ENCODE results near the gene ARHGEF25. TPM values are rescaled to one million over a fixed set of nuclear protein-coding genes. Genes with fewer than 3 reads are reported as not detected.

The ARHGEF25 gene
- total and polyA plus RNA-seq, 2 of the 13 experiments (the other 11 are each of a cell fraction or from before 2014, with no cell fraction given) = 11.5 to 12.5 TPM

- TF ChIP-seq ZNF883 (CRISPR knock-in tag; IDR thresholded peaks at IDR 0.05; ENCODE audit: not compliant biosample characterization) (peak; percentile 87), ZNF570 (CRISPR knock-in tag; IDR thresholded peaks at IDR 0.05; ENCODE audit: borderline replicate concordance) (no peak), EHMT2 (IDR thresholded peaks at IDR 0.05; ENCODE audit: borderline replicate concordance, low read depth, low read length) (no peak), SUZ12 (IDR thresholded peaks at IDR 0.05; ENCODE audit: low read depth, low read length) (no peak), ELK4 (CRISPR knock-in tag; IDR thresholded peaks at IDR 0.05; ENCODE audit: borderline replicate concordance) (no peak), PRMT3 (CRISPR knock-in tag; IDR thresholded peaks at IDR 0.05; ENCODE audit: borderline replicate concordance, low read depth) (no peak), TBX3 (IDR thresholded peaks at IDR 0.05; ENCODE audit: borderline replicate concordance) (no peak), ZNF672 (CRISPR knock-in tag; IDR thresholded peaks at IDR 0.05) (no peak), SAP130 (CRISPR knock-in tag; IDR thresholded peaks at IDR 0.05; ENCODE audit: low read depth) (peak; percentile 96), MEF2D (CRISPR knock-in tag; IDR thresholded peaks at IDR 0.05) (no peak), PLRG1 (conservative IDR thresholded peaks at IDR 0.05) (no peak), ZNF460 (CRISPR knock-in tag; IDR thresholded peaks at IDR 0.05; ENCODE audit: borderline replicate concordance) (no peak), ZBTB1 (CRISPR knock-in tag; IDR thresholded peaks at IDR 0.05; ENCODE audit: borderline replicate concordance) (no peak), ZNF788 (CRISPR knock-in tag; IDR thresholded peaks at IDR 0.05; ENCODE audit: borderline replicate concordance) (no peak), TEAD2 (CRISPR knock-in tag; IDR thresholded peaks at IDR 0.05) (no peak), ZNF335 (CRISPR knock-in tag; IDR thresholded peaks at IDR 0.05) (no peak; the same call in none of the 2 replicates), CHD4 (IDR thresholded peaks at IDR 0.05; ENCODE audit: borderline replicate concordance, low read length) (no peak), MAZ (IDR thresholded peaks at IDR 0.05; ENCODE audit: borderline replicate concordance, low read depth, low read length) (no peak; the same call in 1 of the 2 replicates), MAZ (CRISPR knock-in tag; IDR thresholded peaks at IDR 0.05; ENCODE audit: low read depth) (no peak; the same call in 1 of the 2 replicates), BHLHE40 (IDR thresholded peaks at IDR 0.05; ENCODE audit: low read length) (peak; percentile 89), MYNN (CRISPR knock-in tag; IDR thresholded peaks at IDR 0.05; ENCODE audit: low read depth) (no peak), PRDM15 (CRISPR knock-in tag; IDR thresholded peaks at IDR 0.05) (no peak)
- TF ChIP-seq, protein P1, sequence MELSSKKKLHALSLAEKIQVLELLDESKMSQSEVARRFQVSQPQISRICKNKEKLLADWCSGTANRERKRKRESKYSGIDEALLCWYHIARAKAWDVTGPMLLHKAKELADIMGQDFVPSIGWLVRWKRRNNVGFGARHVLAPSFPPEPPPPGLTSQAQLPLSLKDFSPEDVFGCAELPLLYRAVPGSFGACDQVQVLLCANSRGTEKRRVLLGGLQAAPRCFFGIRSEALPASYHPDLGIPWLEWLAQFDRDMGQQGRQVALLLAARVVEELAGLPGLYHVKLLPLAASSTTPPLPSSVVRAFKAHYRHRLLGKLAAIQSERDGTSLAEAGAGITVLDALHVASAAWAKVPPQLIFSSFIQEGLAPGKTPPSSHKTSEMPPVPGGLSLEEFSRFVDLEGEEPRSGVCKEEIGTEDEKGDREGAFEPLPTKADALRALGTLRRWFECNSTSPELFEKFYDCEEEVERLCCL (CRISPR knock-in tag; IDR thresholded peaks at IDR 0.05; ENCODE audit: borderline replicate concordance) = no peak
- TF ChIP-seq, protein P2, sequence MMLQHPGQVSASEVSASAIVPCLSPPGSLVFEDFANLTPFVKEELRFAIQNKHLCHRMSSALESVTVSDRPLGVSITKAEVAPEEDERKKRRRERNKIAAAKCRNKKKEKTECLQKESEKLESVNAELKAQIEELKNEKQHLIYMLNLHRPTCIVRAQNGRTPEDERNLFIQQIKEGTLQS (CRISPR knock-in tag; IDR thresholded peaks at IDR 0.05) = no peak
Measured at GRCh38 chr12:57590864-57591781, 20.1 kb upstream of the ARHGEF25 start, which contains the start of gene PIP4K2C (continued).
